ENCODE measurements around the gene METTL13. TPM values are rescaled to one million over a fixed set of nuclear protein-coding genes. Genes with fewer than 3 reads are reported as not detected.
A peak's percentile ranks its signal among the peaks of the same experiment; 100 is the strongest.

The METTL13 gene
- total and polyA plus RNA-seq, 2 of the 4 experiments (the other 2 are of a cell fraction): 25.1 to 26.3 TPM

GRCh38 chr1:171741872-171742576, 39.4 kb upstream of the METTL13 start, which contains the start of gene VAMP4:
Gene VAMP4, minus strand, starts transcription at chr1:171742065. Its CDS starts 3,651 bp downstream, at chr1:171738414.
- Histone ChIP-seq H2BK20ac (ENCODE audit: low read depth, low read length) (0 out of 2 replicates have a peak within 1 kb of the TSS, but pooled peaks have one; percentile 68), H3K4me1 (ENCODE audit: control insufficient read depth, insufficient read depth, low read length) (peaks cover 8% of the 10 kb centered on the region; the same call in 1 of the 2 replicates), H4K8ac (ENCODE audit: low read depth in 2 of 2, low read length in 2 of 2) (peak within 1 kb of the TSS; percentile 71 to 99), H2BK120ac (ENCODE audit: low read depth, low read length) (peak within 1 kb of the TSS; percentile 96), H3K23ac (ENCODE audit: low read depth, low read length) (peak within 1 kb of the TSS; percentile 99), H3K9me3 (ENCODE audit: control insufficient read depth, insufficient read depth, low read length) (no peaks in the 10 kb centered on the region), H3K4me2 (ENCODE audit: low read depth, low read length) (peak within 1 kb of the TSS; percentile 98), H3K4me3 (ENCODE audit: insufficient read depth, low read depth, low read length) (peak within 1 kb of the TSS; percentile 92), H2AFZ (replicated peaks; ENCODE audit: low read length, poor library complexity) (peak within 1 kb of the TSS; percentile 99), H3K18ac (ENCODE audit: low read depth, low read length) (peak within 1 kb of the TSS; percentile 99), H3K56ac (ENCODE audit: extremely low read depth, insufficient read depth, low read length) (peak within 1 kb of the TSS; percentile 99), H3K4ac (ENCODE audit: low read depth, low read length) (peak within 1 kb of the TSS; percentile 99), H4K20me1 (ENCODE audit: insufficient read depth, low read length) (no peaks in the 10 kb centered on the region; the same call in 1 of the 2 replicates), H4K5ac (ENCODE audit: low read depth, low read length) (peak within 1 kb of the TSS; percentile 98), H3K36me3 (ENCODE audit: control insufficient read depth, insufficient read depth, low read length) (peaks cover 4% of the 10 kb centered on the region; the same call in 1 of the 2 replicates), H3K27me3 (ENCODE audit: control insufficient read depth, insufficient read depth, low read length) (no peaks in the 10 kb centered on the region), H3K9ac (ENCODE audit: low read depth, low read length) (peak within 1 kb of the TSS; percentile 98), H2BK15ac (ENCODE audit: low read depth, low read length) (peak within 1 kb of the TSS; percentile 65; the same call in 2 of the 3 replicates), H2AK9ac (replicated peaks; ENCODE audit: low read depth, low read length, poor library complexity) (peak within 1 kb of the TSS; percentile 92), H3K14ac (replicated peaks; ENCODE audit: low read depth, low read length) (peak within 1 kb of the TSS; percentile 100), H3K9me1 (ENCODE audit: insufficient read depth, low read length) (peaks cover 3% of the 10 kb centered on the region; the same call in 1 of the 2 replicates), H3K27ac (ENCODE audit: insufficient read depth, low read length) (peak within 1 kb of the TSS; percentile 98), H2BK5ac (ENCODE audit: low read depth, low read length, poor library complexity, severe bottlenecking) (peak within 1 kb of the TSS; percentile 98), H3K79me1 (ENCODE audit: low read depth in 1 of 2, low read length in 2 of 2) (peaks cover 15 to 29% of the 10 kb centered on the region in 2 experiments), H2AK5ac (ENCODE audit: low read depth, low read length) (peak within 1 kb of the TSS; percentile 93), H4K91ac (ENCODE audit: insufficient read depth, low read depth, low read length) (peak within 1 kb of the TSS; percentile 96)
- CTCF ChIA-PET: interaction anchor here (1.0 to 1.4 kb wide), 2 partner anchors 96 to 97 kb away, joined by 3 read pairs; no protein-coding TSS in a partner anchor
- BruUV-seq (replicated peaks): no TSS peak
- POLR2A ChIA-PET (ENCODE audit: unreplicated experiment): interaction anchor here (0.6 to 2.1 kb wide), 6 partner anchors 12 to 507 kb away, joined by 3 to 16 read pairs (median 4); no protein-coding TSS in a partner anchor
- DNase-seq (peak; percentile 76), ATAC-seq (ENCODE audit: low read depth) (peak; percentile 86)
- intact Hi-C loops (cut with micrococcal nuclease): loop anchor here (1.0 to 5.0 kb wide), 2 partner anchors 39 to 240 kb away; partner anchors contain the start of gene METTL13
- WGBS, 2 experiments (ENCODE audit: extremely low coverage in 2 of 2, insufficient read length in 1 of 2): 0% methylated on average over 16 of the region's 57 CpGs; no CpG with 5 or more reads in 1 of the 2 experiments
- dilution Hi-C loops (cut with HindIII; ENCODE audit: low sequenced_read_pairs, unreplicated experiment): no loop called here
- in situ Hi-C loops (cut with MboI; ENCODE audit: low sequenced_read_pairs): no loop called here
- TF ChIP-seq USF2 (IDR thresholded peaks at IDR 0.05; ENCODE audit: low read depth, low read length) (no peak), RFX5 (IDR thresholded peaks at IDR 0.05; ENCODE audit: low read depth, low read length) (no peak), MXI1 (IDR thresholded peaks at IDR 0.05; ENCODE audit: borderline replicate concordance, low read depth, low read length) (peak; percentile 41; the same call in 1 of the 2 replicates), CTCF (conservative IDR thresholded peaks at IDR 0.05; ENCODE audit: low read depth, low read length) (no peak), POLR2A (IDR thresholded peaks at IDR 0.05; ENCODE audit: low read depth, low read length) (peak; percentile 78), BHLHE40 (IDR thresholded peaks at IDR 0.05; ENCODE audit: low read depth, low read length) (peak; percentile 23; the same call in 1 of the 2 replicates), MAFK (IDR thresholded peaks at IDR 0.05; ENCODE audit: low read depth, low read length) (no peak), RAD21 (IDR thresholded peaks at IDR 0.05; ENCODE audit: low read length) (no peak), CHD1 (IDR thresholded peaks at IDR 0.05; ENCODE audit: low read depth, low read length) (0 out of 2 replicates have a peak, but pooled peaks have one; percentile 45), RCOR1 (IDR thresholded peaks at IDR 0.05; ENCODE audit: insufficient replicate concordance, low read length) (no peak), NFE2L2 (IDR thresholded peaks at IDR 0.05; ENCODE audit: low read depth, low read length) (no peak), CEBPB (IDR thresholded peaks at IDR 0.05; ENCODE audit: low read depth, low read length) (no peak), ELK1 (IDR thresholded peaks at IDR 0.05; ENCODE audit: borderline replicate concordance, low read depth, low read length) (no peak)
